ENCODE results near the gene KCNV2. TPM values are rescaled to one million over a fixed set of nuclear protein-coding genes. Genes with fewer than 3 reads are reported as not detected.

KCNV2 gene
- total RNA-seq, 2 donors from 2014 or later = not detected

DNA sequence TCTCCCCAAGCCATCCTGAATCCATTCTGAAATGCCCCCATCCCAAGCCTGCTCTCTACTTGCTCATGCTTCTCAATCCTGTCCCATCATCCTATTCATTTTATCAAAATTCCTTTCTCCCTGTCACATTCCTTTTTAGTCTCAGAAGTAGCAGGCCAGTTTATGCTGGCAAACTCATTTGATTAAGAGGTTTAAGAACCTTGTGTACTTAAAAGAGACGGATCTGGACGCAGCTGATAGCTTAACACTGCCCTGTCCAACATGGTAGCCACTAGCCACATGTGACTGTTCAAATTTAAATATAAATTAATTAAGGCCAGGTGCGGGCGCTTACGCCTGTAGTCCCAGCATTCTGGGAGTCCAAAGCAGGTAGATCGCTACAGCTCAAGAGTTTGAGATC is 5.6 kb upstream of the KCNV2 start:
- no peak for TF ChIP-seq POLR2A (IDR thresholded peaks at IDR 0.05)
- TF ChIP-seq, protein P1, sequence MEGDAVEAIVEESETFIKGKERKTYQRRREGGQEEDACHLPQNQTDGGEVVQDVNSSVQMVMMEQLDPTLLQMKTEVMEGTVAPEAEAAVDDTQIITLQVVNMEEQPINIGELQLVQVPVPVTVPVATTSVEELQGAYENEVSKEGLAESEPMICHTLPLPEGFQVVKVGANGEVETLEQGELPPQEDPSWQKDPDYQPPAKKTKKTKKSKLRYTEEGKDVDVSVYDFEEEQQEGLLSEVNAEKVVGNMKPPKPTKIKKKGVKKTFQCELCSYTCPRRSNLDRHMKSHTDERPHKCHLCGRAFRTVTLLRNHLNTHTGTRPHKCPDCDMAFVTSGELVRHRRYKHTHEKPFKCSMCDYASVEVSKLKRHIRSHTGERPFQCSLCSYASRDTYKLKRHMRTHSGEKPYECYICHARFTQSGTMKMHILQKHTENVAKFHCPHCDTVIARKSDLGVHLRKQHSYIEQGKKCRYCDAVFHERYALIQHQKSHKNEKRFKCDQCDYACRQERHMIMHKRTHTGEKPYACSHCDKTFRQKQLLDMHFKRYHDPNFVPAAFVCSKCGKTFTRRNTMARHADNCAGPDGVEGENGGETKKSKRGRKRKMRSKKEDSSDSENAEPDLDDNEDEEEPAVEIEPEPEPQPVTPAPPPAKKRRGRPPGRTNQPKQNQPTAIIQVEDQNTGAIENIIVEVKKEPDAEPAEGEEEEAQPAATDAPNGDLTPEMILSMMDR (IDR thresholded peaks at IDR 0.05) = no peak
- no peaks in the 10 kb centered on the region for H3K9me3 ChIP-seq
- intact Hi-C loops (cut with DNase I) = no loop called here
- no peak overlapping the region for H3K27ac ChIP-seq
- DNase-seq (no peak), ATAC-seq (no peak)
- H3K4me3 ChIP-seq = no peak overlapping the region
- no peaks in the 10 kb centered on the region for H3K4me1 ChIP-seq
- no peaks in the 10 kb centered on the region for H3K27me3 ChIP-seq
- 94 to 95% methylated on average over 6 of the region's 6 CpGs for WGBS, 2 donors
- no peaks in the 10 kb centered on the region for H3K36me3 ChIP-seq (replicated peaks in 1 of 2; ENCODE audit: insufficient read depth in 1 of 2, low read depth in 2 of 2)

DNA sequence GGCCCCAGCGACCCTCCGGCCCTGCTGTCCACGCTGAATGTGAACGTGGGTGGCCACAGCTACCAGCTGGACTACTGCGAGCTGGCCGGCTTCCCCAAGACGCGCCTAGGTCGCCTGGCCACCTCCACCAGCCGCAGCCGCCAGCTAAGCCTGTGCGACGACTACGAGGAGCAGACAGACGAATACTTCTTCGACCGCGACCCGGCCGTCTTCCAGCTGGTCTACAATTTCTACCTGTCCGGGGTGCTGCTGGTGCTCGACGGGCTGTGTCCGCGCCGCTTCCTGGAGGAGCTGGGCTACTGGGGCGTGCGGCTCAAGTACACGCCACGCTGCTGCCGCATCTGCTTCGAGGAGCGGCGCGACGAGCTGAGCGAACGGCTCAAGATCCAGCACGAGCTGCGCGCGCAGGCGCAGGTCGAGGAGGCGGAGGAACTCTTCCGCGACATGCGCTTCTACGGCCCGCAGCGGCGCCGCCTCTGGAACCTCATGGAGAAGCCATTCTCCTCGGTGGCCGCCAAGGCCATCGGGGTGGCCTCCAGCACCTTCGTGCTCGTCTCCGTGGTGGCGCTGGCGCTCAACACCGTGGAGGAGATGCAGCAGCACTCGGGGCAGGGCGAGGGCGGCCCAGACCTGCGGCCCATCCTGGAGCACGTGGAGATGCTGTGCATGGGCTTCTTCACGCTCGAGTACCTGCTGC is 839 bp downstream of the KCNV2 start:
- intact Hi-C loops (cut with DNase I) = no loop called here
- ATAC-seq = no peak
- no peak overlapping the region for H3K4me3 ChIP-seq
- no peaks in the 10 kb centered on the region for H3K27me3 ChIP-seq
- H3K27ac ChIP-seq = no peak overlapping the region
- 97 to 98% methylated on average over 49 to 56 of the region's 69 CpGs for WGBS, 2 donors
- peaks cover 11% of the 10 kb centered on the region for H3K4me1 ChIP-seq
- DNase-seq = no peak
- TF ChIP-seq, protein P1 (IDR thresholded peaks at IDR 0.05) = no peak
- no peak for TF ChIP-seq POLR2A (IDR thresholded peaks at IDR 0.05)
- no peaks in the 10 kb centered on the region for H3K9me3 ChIP-seq
- no peaks in the 10 kb centered on the region for H3K36me3 ChIP-seq (replicated peaks in 1 of 2; ENCODE audit: insufficient read depth in 1 of 2, low read depth in 2 of 2)

DNA sequence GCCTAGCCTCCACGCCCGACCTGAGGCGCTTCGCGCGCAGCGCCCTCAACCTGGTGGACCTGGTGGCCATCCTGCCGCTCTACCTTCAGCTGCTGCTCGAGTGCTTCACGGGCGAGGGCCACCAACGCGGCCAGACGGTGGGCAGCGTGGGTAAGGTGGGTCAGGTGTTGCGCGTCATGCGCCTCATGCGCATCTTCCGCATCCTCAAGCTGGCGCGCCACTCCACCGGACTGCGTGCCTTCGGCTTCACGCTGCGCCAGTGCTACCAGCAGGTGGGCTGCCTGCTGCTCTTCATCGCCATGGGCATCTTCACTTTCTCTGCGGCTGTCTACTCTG is 1.4 kb downstream of the KCNV2 start:
- WGBS, 2 donors = 95 to 99% methylated on average over 22 to 28 of the region's 29 CpGs
- Histone ChIP-seq H3K9me3 (no peaks in the 10 kb centered on the region), H3K27me3 (no peaks in the 10 kb centered on the region), H3K27ac (no peak overlapping the region), H3K4me3 (no peak overlapping the region), H3K36me3 (replicated peaks in 1 of 2; ENCODE audit: insufficient read depth in 1 of 2, low read depth in 2 of 2) (no peaks in the 10 kb centered on the region), H3K4me1 (peaks cover 11% of the 10 kb centered on the region)
- no peak for TF ChIP-seq POLR2A (IDR thresholded peaks at IDR 0.05)
- TF ChIP-seq, protein P1 (IDR thresholded peaks at IDR 0.05) = no peak
- intact Hi-C loops (cut with DNase I) = no loop called here
- no peak for DNase-seq
- ATAC-seq = no peak

DNA sequence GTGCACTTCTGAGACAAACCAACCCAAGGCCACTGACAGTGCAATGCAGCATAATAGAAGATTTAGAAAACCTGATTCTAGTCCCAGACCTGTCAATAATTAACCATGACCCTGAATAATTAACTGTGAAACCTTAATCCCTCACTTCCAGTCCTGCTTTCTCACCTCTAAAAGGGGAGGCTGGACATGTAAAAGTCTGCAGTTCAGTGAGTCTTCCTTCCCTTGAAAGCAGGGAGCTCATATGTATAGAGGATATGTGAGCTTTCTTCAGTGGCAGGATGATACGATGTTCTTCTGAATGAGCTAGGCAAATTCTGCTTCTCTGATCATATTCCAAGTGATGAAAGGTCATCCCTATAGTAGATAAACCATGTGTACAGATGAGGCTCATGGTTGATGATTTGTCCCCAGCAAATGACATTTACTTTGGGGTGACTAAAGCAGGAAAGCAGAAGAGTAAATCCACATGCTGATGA is 2.9 kb downstream of the KCNV2 start:
- ATAC-seq = peak; percentile 82
- peak in 2 of 4 donors; percentile 18 to 20 for DNase-seq
- Histone ChIP-seq H3K27me3 (no peaks in the 10 kb centered on the region), H3K36me3 (replicated peaks in 1 of 2; ENCODE audit: insufficient read depth in 1 of 2, low read depth in 2 of 2) (no peaks in the 10 kb centered on the region), H3K4me1 (peaks cover 11% of the 10 kb centered on the region), H3K4me3 (no peak overlapping the region), H3K27ac (peak overlapping the region in 2 of 4 donors; percentile 1 to 34), H3K9me3 (no peaks in the 10 kb centered on the region)
- intact Hi-C loops (cut with DNase I) = no loop called here
- WGBS, 2 donors = 14 to 17% methylated on average over 1 of the region's 1 CpG
- TF ChIP-seq, protein P1 (IDR thresholded peaks at IDR 0.05) = no peak
- TF ChIP-seq POLR2A (IDR thresholded peaks at IDR 0.05) = no peak

DNA sequence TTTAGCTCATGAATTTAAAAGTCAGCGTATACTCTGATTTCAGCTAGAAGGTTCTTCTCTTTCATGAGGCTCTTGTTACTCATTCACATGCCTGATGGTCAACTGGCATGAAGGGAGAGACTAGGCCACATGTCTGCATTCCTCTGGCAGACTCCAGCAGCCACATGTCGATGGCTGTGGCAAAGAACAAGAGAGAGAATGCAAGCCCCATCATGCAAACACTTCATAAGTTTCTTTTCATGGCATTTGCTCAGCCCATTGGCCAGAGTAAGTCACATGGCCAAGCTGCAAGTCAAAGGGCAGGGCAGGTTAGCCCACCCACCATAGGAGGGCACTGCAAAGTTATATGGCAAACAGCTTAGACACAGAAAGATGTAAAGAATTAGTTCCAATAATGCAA is 5.4 kb downstream of the KCNV2 start:
- no peaks in the 10 kb centered on the region for H3K36me3 ChIP-seq (replicated peaks in 1 of 2; ENCODE audit: insufficient read depth in 1 of 2, low read depth in 2 of 2)
- DNase-seq = no peak
- H3K4me1 ChIP-seq = peaks cover 15% of the 10 kb centered on the region
- no peaks in the 10 kb centered on the region for H3K27me3 ChIP-seq
- H3K9me3 ChIP-seq = no peaks in the 10 kb centered on the region
- ATAC-seq = no peak
- WGBS, 2 donors = 50 to 73% methylated on average over 2 of the region's 2 CpGs
- H3K27ac ChIP-seq = no peak overlapping the region
- no peak for TF ChIP-seq POLR2A (IDR thresholded peaks at IDR 0.05)
- TF ChIP-seq, protein P1 (IDR thresholded peaks at IDR 0.05) = no peak
- H3K4me3 ChIP-seq = no peak overlapping the region
- intact Hi-C loops (cut with DNase I) = no loop called here
